Endodermal cell (in vitro differentiated cells): Measurements from ENCODE around the gene FUBP3. TPM values are rescaled to one million over a fixed set of nuclear protein-coding genes. Genes with fewer than 3 reads are reported as not detected.

Experiments
- DNase-seq: peaks from one replicate; pipeline ENCODE4 v3.0.0-alpha.2; 2017
- H3K27ac ChIP-seq: 2 replicates; pipeline ENCODE4 v1.5.1; 2013; ENCODE audit warnings: mild to moderate bottlenecking, low read depth, low read length, moderate library complexity
- H3K27me3 ChIP-seq: 2 replicates; pipeline ENCODE4 v1.6.1; 2013; ENCODE audit warnings: mild to moderate bottlenecking, low read length, moderate library complexity; ENCODE audit not compliant: insufficient read depth, control insufficient read depth, poor library complexity, severe bottlenecking
- H3K36me3 ChIP-seq: 2 replicates; pipeline ENCODE4 v1.7.0; 2013; ENCODE audit warnings: mild to moderate bottlenecking, low read length, moderate library complexity; ENCODE audit not compliant: control insufficient read depth, insufficient read depth
- H3K4me1 ChIP-seq: one replicate; pipeline ENCODE4 v1.7.0; 2013; ENCODE audit warnings: low read length; ENCODE audit not compliant: control insufficient read depth, insufficient read depth
- H3K4me3 ChIP-seq: 2 replicates; pipeline ENCODE4 v1.5.1; 2013; ENCODE audit warnings: mild to moderate bottlenecking, low read length, moderate library complexity
- H3K9ac ChIP-seq: 2 replicates; pipeline ENCODE4 v1.6.1; 2013; ENCODE audit warnings: mild to moderate bottlenecking, low read length, moderate library complexity; ENCODE audit not compliant: poor library complexity, severe bottlenecking; ENCODE audit errors: extremely low read depth
- H3K9me3 ChIP-seq: 2 replicates; pipeline ENCODE4 v1.6.1; 2013; ENCODE audit warnings: mild to moderate bottlenecking, low read length, moderate library complexity; ENCODE audit not compliant: control insufficient read depth
- H3K27ac Mint-ChIP-seq: 2 replicates; pipeline ENCODE4 v1.8.0; 2020; ENCODE audit warnings: mixed read lengths
- H3K27me3 Mint-ChIP-seq: 2 replicates; pipeline ENCODE4 v1.8.0; 2021; ENCODE audit warnings: mild to moderate bottlenecking, mixed read lengths; ENCODE audit not compliant: insufficient read depth
- H3K36me3 Mint-ChIP-seq: 2 replicates; pipeline ENCODE4 v1.8.0; 2020; ENCODE audit warnings: low read depth, mixed read lengths
- H3K4me1 Mint-ChIP-seq: 2 replicates; pipeline ENCODE4 v1.8.0; 2020; ENCODE audit warnings: mixed read lengths
- H3K4me3 Mint-ChIP-seq: 2 replicates; pipeline ENCODE4 v1.8.0; 2020; ENCODE audit warnings: mild to moderate bottlenecking, moderate library complexity, mixed read lengths
- H3K9me3 Mint-ChIP-seq: 2 replicates; pipeline ENCODE4 v1.8.0; 2020; ENCODE audit warnings: mild to moderate bottlenecking, mixed read lengths
- WGBS, 2 experiments: methylation state at CpG; one replicate each; pipeline versions ENCODE4 v1.1.5 to v1.1.7; 2013; ENCODE audit warnings: missing lambda C conversion rate in 2 of 2, mixed read lengths in 1 of 2; ENCODE audit not compliant: insufficient coverage in 1 of 2, insufficient read length in 1 of 2; 5-methylcytosine and 5-hydroxymethylcytosine counted together
- total RNA-seq, 2 donors: library from RNA; stranded (reverse); fragmentation: NEBNext Ultra II Directional in 1 of 2; extraction: Animal tissue kit (Norgen Biotek cat#: 25700) in 1 of 2; gene quantifications; 2 replicates in 1 of 2; 3 replicates in 1 of 2; pipeline ENCODE4 v1.2.1, GENCODE V29; 2021
- TF ChIP-seq, protein P1 (sequence below): fragments of 200-600 bp; sonication (generic); conservative IDR thresholded peaks from 2 replicates; pipeline ENCODE4 v1.5.0; 2021; ENCODE audit warnings: antibody characterized with exemption, mild to moderate bottlenecking

The FUBP3 gene
- total RNA-seq, 2 donors from 2014 or later, result 74.3 to 76.3 TPM

- Histone ChIP-seq H3K27me3 (no peaks in the 10 kb centered on the region), H3K27ac (no peak overlapping the region), H3K36me3 (peaks cover 70% of the 10 kb centered on the region), H3K4me3 (no peak overlapping the region), H3K9ac (no peak overlapping the region), H3K4me1 (no peaks in the 10 kb centered on the region), H3K9me3 (no peaks in the 10 kb centered on the region)
- H3K27me3 Mint-ChIP-seq, result no peaks in the 10 kb centered on the region
- 96 to 100% methylated on average over 1 to 2 of the region's 2 CpGs for WGBS, 2 experiments
- no peak overlapping the region for H3K27ac Mint-ChIP-seq
- H3K9me3 Mint-ChIP-seq, result no peaks in the 10 kb centered on the region
- H3K4me1 Mint-ChIP-seq, result peaks cover 10% of the 10 kb centered on the region
- peaks cover 77% of the 10 kb centered on the region for H3K36me3 Mint-ChIP-seq
- TF ChIP-seq, protein P1, sequence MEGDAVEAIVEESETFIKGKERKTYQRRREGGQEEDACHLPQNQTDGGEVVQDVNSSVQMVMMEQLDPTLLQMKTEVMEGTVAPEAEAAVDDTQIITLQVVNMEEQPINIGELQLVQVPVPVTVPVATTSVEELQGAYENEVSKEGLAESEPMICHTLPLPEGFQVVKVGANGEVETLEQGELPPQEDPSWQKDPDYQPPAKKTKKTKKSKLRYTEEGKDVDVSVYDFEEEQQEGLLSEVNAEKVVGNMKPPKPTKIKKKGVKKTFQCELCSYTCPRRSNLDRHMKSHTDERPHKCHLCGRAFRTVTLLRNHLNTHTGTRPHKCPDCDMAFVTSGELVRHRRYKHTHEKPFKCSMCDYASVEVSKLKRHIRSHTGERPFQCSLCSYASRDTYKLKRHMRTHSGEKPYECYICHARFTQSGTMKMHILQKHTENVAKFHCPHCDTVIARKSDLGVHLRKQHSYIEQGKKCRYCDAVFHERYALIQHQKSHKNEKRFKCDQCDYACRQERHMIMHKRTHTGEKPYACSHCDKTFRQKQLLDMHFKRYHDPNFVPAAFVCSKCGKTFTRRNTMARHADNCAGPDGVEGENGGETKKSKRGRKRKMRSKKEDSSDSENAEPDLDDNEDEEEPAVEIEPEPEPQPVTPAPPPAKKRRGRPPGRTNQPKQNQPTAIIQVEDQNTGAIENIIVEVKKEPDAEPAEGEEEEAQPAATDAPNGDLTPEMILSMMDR, result no peak
- DNase-seq, result no peak
- H3K4me3 Mint-ChIP-seq, result no peak overlapping the region
Measured at GRCh38 chr9:130601100-130601499, 21.7 kb downstream of the FUBP3 start.

DNA sequence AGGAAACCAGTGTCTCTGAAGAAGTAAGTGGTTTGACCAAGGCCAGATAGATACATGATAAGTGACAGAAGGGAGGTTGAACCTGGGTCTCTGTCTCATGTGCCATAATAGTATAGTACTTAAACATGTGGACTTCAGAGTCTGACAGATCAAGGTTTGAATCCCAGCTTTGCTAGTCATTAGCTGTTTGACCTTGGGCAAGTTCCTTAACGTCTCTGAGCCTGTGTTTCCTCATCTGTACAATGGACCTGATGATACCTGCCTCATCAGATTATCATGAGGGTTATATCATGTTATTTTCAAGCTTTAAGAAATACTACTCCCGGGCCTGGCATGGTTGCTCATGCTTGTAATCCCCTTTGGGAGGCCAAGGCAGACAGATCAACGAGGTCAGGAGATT, 24.9 kb downstream of the FUBP3 start:
- no peaks in the 10 kb centered on the region for H3K9me3 ChIP-seq
- 89 to 94% methylated on average over 3 of the region's 3 CpGs for WGBS, 2 experiments
- H3K9ac ChIP-seq, result no peak overlapping the region
- Mint-ChIP-seq H3K36me3 (peaks cover 63% of the 10 kb centered on the region), H3K4me3 (no peak overlapping the region), H3K27me3 (no peaks in the 10 kb centered on the region), H3K27ac (no peak overlapping the region), H3K4me1 (peaks cover 10% of the 10 kb centered on the region), H3K9me3 (no peaks in the 10 kb centered on the region)
- no peak overlapping the region for H3K27ac ChIP-seq
- no peak for DNase-seq
- H3K36me3 ChIP-seq, result peaks cover 63% of the 10 kb centered on the region
- TF ChIP-seq, protein P1, result no peak
- H3K4me3 ChIP-seq, result no peak overlapping the region
- H3K4me1 ChIP-seq, result no peaks in the 10 kb centered on the region
- H3K27me3 ChIP-seq, result no peaks in the 10 kb centered on the region

DNA sequence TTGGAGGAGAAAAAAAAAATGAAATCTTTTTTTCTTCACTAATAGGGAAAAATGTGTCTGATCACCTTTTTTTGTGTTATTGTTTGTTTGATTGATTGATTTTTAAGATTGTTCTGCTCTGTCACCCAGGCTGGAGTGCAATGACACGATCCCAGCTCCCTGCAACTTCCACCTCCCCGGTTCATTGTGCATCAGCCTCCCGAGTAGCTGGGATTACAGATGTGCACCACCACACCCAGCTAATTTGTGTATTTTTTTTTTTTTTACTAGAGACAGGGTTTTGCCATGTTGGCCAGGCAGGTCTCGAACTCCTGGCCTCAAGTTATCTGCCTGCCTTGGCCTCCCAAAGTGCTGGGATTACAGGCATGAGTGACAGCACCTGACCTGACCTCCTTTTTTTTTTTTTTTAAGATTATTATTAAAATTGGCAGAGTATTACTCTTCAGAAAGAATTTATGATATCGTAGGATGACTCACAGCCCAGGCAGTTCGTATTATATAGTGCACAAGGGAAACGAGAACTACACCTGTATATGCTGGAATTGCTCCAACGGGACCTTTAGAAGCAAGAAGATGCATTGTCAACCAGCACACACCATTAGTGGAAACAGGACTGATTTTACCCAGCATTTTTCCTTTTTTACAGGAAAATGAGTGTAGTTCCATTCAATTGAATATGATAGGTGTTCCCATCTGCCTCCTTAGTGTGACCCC, 27.7 kb downstream of the FUBP3 start:
- H3K36me3 ChIP-seq, result peaks cover 62% of the 10 kb centered on the region
- peaks cover 10% of the 10 kb centered on the region for H3K4me1 Mint-ChIP-seq
- H3K27ac ChIP-seq, result no peak overlapping the region
- no peak for DNase-seq
- no peak overlapping the region for H3K4me3 Mint-ChIP-seq
- TF ChIP-seq, protein P1, result no peak
- no peak overlapping the region for H3K27ac Mint-ChIP-seq
- H3K36me3 Mint-ChIP-seq, result peaks cover 53% of the 10 kb centered on the region
- no peaks in the 10 kb centered on the region for H3K9me3 ChIP-seq
- no peaks in the 10 kb centered on the region for H3K27me3 ChIP-seq
- H3K9ac ChIP-seq, result no peak overlapping the region
- 95 to 98% methylated on average over 5 to 8 of the region's 8 CpGs for WGBS, 2 experiments
- H3K9me3 Mint-ChIP-seq, result no peaks in the 10 kb centered on the region
- H3K4me3 ChIP-seq, result no peak overlapping the region
- H3K27me3 Mint-ChIP-seq, result no peaks in the 10 kb centered on the region
- no peaks in the 10 kb centered on the region for H3K4me1 ChIP-seq
